Measurements from ENCODE around the gene RAB3B.

DNA sequence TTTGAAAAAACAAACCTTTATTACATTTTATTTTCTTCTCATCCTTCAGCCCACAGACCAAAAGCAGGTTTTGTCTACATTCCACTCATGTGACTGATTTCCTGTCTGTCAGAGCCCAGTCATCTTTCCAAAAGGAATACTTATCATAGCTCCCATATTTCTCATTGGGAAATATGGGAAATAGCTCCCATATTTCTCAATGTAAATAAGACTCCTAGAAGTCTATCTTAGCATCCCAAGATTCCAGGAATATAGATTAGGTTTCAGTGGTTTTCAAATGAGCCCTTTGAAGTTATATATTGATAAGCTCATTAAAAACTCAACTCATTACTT is 92.8 kb downstream of the RAB3B start:
- TF ChIP-seq BRF1 (IDR thresholded peaks at IDR 0.05; ENCODE audit: borderline replicate concordance, extremely low read depth, insufficient read length), result no peak
- no peak for TF ChIP-seq PTTG1 (tag; IDR thresholded peaks at IDR 0.05; ENCODE audit: low read depth)
- TF ChIP-seq, protein P1, sequence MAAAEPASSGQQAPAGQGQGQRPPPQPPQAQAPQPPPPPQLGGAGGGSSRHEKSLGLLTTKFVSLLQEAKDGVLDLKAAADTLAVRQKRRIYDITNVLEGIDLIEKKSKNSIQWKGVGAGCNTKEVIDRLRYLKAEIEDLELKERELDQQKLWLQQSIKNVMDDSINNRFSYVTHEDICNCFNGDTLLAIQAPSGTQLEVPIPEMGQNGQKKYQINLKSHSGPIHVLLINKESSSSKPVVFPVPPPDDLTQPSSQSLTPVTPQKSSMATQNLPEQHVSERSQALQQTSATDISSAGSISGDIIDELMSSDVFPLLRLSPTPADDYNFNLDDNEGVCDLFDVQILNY (CRISPR knock-in tag; IDR thresholded peaks at IDR 0.05), result no peak
- no peak for TF ChIP-seq POLR2A (conservative IDR thresholded peaks at IDR 0.05)
- no peak for TF ChIP-seq L3MBTL2 (IDR thresholded peaks at IDR 0.05)
- TF ChIP-seq SRF (CRISPR knock-in tag; IDR thresholded peaks at IDR 0.05), result no peak
- TF ChIP-seq, protein P2, sequence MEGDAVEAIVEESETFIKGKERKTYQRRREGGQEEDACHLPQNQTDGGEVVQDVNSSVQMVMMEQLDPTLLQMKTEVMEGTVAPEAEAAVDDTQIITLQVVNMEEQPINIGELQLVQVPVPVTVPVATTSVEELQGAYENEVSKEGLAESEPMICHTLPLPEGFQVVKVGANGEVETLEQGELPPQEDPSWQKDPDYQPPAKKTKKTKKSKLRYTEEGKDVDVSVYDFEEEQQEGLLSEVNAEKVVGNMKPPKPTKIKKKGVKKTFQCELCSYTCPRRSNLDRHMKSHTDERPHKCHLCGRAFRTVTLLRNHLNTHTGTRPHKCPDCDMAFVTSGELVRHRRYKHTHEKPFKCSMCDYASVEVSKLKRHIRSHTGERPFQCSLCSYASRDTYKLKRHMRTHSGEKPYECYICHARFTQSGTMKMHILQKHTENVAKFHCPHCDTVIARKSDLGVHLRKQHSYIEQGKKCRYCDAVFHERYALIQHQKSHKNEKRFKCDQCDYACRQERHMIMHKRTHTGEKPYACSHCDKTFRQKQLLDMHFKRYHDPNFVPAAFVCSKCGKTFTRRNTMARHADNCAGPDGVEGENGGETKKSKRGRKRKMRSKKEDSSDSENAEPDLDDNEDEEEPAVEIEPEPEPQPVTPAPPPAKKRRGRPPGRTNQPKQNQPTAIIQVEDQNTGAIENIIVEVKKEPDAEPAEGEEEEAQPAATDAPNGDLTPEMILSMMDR (IDR thresholded peaks at IDR 0.05 in 2 of 3, conservative IDR thresholded peaks at IDR 0.05 in 1 of 3; ENCODE audit: insufficient read depth in 2 of 3, low read depth in 1 of 3, low read length in 3 of 3), result no peak
- no peak for TF ChIP-seq PML (IDR thresholded peaks at IDR 0.05; ENCODE audit: low read length)
- TF ChIP-seq RAD21 (CRISPR knock-in tag; conservative IDR thresholded peaks at IDR 0.05 in 1 of 2, IDR thresholded peaks at IDR 0.05 in 1 of 2), result no peak
- no peak for TF ChIP-seq TAF1 (IDR thresholded peaks at IDR 0.05; ENCODE audit: control insufficient read depth, extremely low read depth, insufficient read depth, low read length, severe bottlenecking)
- no peak for TF ChIP-seq ZNF324 (CRISPR knock-in tag; IDR thresholded peaks at IDR 0.05)
- TF ChIP-seq MEIS2 (IDR thresholded peaks at IDR 0.05; ENCODE audit: partially characterized antibody), result no peak
